HEK293 (cell line): ENCODE measurements around the gene LRRC74B.

ENCODE experiments used
- GFI1B ChIP-seq: fragments of 450-650 bp; formaldehyde crosslinking; IDR thresholded peaks from 2 replicates; pipeline ENCODE4 v1.5.1; 2016; ENCODE audit warnings: missing biosample characterization, missing genetic modification characterization
- GLIS1 ChIP-seq: fragments of 450-650 bp; formaldehyde crosslinking; IDR thresholded peaks from 2 replicates; pipeline ENCODE4 v1.5.1; 2016; ENCODE audit warnings: missing biosample characterization, missing genetic modification characterization
- KLF7 ChIP-seq: fragments of 450-650 bp; formaldehyde crosslinking; IDR thresholded peaks from 2 replicates; pipeline ENCODE4 v1.5.1; 2016; ENCODE audit warnings: missing biosample characterization, missing genetic modification characterization, borderline replicate concordance
- KLF8 ChIP-seq: fragments of 450-650 bp; formaldehyde crosslinking; IDR thresholded peaks from 2 replicates; pipeline ENCODE4 v1.5.1; 2016; ENCODE audit warnings: missing biosample characterization, missing genetic modification characterization
- SP2 ChIP-seq: fragments of 450-650 bp; formaldehyde crosslinking; IDR thresholded peaks from 2 replicates; pipeline ENCODE4 v1.5.1; 2016; ENCODE audit warnings: missing biosample characterization, missing genetic modification characterization
- ZFP41 ChIP-seq: fragments of 450-650 bp; formaldehyde crosslinking; IDR thresholded peaks from 2 replicates; pipeline ENCODE4 v1.5.1; 2016; ENCODE audit warnings: missing biosample characterization, missing genetic modification characterization, borderline replicate concordance
- ZFP69B ChIP-seq: fragments of 450-650 bp; formaldehyde crosslinking; IDR thresholded peaks from 2 replicates; pipeline ENCODE4 v1.5.1; 2016; ENCODE audit warnings: missing biosample characterization, missing genetic modification characterization
- ZNF10 ChIP-seq: fragments of 450-650 bp; formaldehyde crosslinking; IDR thresholded peaks from 2 replicates; pipeline ENCODE4 v1.5.1; 2017; ENCODE audit warnings: missing biosample characterization, missing genetic modification characterization
- ZNF174 ChIP-seq: fragments of 450-650 bp; formaldehyde crosslinking; IDR thresholded peaks from 2 replicates; pipeline ENCODE4 v1.5.0; 2017; ENCODE audit warnings: missing biosample characterization, mild to moderate bottlenecking, missing genetic modification characterization
- ZNF2 ChIP-seq: fragments of 450-650 bp; formaldehyde crosslinking; IDR thresholded peaks from 2 replicates; pipeline ENCODE4 v1.5.1; 2016; ENCODE audit warnings: missing biosample characterization, missing genetic modification characterization
- ZNF248 ChIP-seq: fragments of 450-650 bp; formaldehyde crosslinking; IDR thresholded peaks from 2 replicates; pipeline ENCODE4 v1.5.1; 2017; ENCODE audit warnings: missing biosample characterization, missing genetic modification characterization
- ZNF266 ChIP-seq: fragments of 450-650 bp; formaldehyde crosslinking; IDR thresholded peaks from 2 replicates; pipeline ENCODE4 v1.5.1; 2016; ENCODE audit warnings: missing biosample characterization, missing genetic modification characterization, low read depth
- ZNF274 ChIP-seq, 2 experiments: fragments of 200-500 bp in 1 of 2; fragments of 450-650 bp in 1 of 2; sonication (Bioruptor generic) in 1 of 2; formaldehyde crosslinking in 1 of 2; IDR thresholded peaks; 2 replicates each; pipeline versions ENCODE4 v1.5.1 to v1.6.1; 2014 to 2016; ENCODE audit warnings: borderline replicate concordance in 1 of 2, inconsistent platforms in 1 of 2, low read length in 1 of 2, missing biosample characterization in 1 of 2, missing genetic modification characterization in 1 of 2
- ZNF335 ChIP-seq: fragments of 450-650 bp; formaldehyde crosslinking; conservative IDR thresholded peaks from 2 replicates; pipeline ENCODE4 v1.5.1; 2016; ENCODE audit warnings: missing biosample characterization, missing genetic modification characterization
- ZNF37A ChIP-seq: fragments of 450-650 bp; IDR thresholded peaks from 2 replicates; pipeline ENCODE4 v1.5.1; 2018; ENCODE audit warnings: missing biosample characterization, missing genetic modification characterization
- ZNF416 ChIP-seq: fragments of 450-650 bp; formaldehyde crosslinking; IDR thresholded peaks from 2 replicates; pipeline ENCODE4 v1.5.1; 2016; ENCODE audit warnings: missing biosample characterization, missing genetic modification characterization
- ZNF600 ChIP-seq: fragments of 450-650 bp; formaldehyde crosslinking; IDR thresholded peaks from 2 replicates; pipeline ENCODE4 v1.5.1; 2016; ENCODE audit warnings: missing biosample characterization, missing genetic modification characterization
- ZNF610 ChIP-seq: fragments of 450-650 bp; formaldehyde crosslinking; IDR thresholded peaks from 2 replicates; pipeline ENCODE4 v1.5.1; 2016; ENCODE audit warnings: missing biosample characterization, missing genetic modification characterization, borderline replicate concordance
- ZNF624 ChIP-seq: fragments of 450-650 bp; formaldehyde crosslinking; IDR thresholded peaks from 2 replicates; pipeline ENCODE4 v1.5.1; 2017; ENCODE audit warnings: missing biosample characterization, missing genetic modification characterization
- ZNF785 ChIP-seq: fragments of 450-650 bp; formaldehyde crosslinking; IDR thresholded peaks from 2 replicates; pipeline ENCODE4 v1.5.1; 2016; ENCODE audit warnings: missing biosample characterization, missing genetic modification characterization
- TF ChIP-seq, protein P1 (sequence below): sonication (generic); formaldehyde crosslinking; IDR thresholded peaks from 2 replicates; pipeline ENCODE4 v1.8.1; 2022; ENCODE audit warnings: mild to moderate bottlenecking, moderate library complexity, missing genetic modification reagents
- TF ChIP-seq, protein P2 (sequence below): fragments of 450-650 bp; IDR thresholded peaks from 2 replicates; pipeline ENCODE4 v1.5.1; 2018; ENCODE audit warnings: missing biosample characterization, missing genetic modification characterization
- TF ChIP-seq, protein P3 (sequence below): fragments of 450-650 bp; formaldehyde crosslinking; IDR thresholded peaks from 2 replicates; pipeline ENCODE4; 2016; ENCODE audit warnings: missing biosample characterization, missing genetic modification characterization
- TF ChIP-seq, protein P4 (sequence below): fragments of 450-650 bp; formaldehyde crosslinking; IDR thresholded peaks from 2 replicates; pipeline ENCODE4 v1.5.1; 2017; ENCODE audit warnings: missing biosample characterization, missing genetic modification characterization
- TF ChIP-seq, protein P5 (sequence below): fragments of 450-650 bp; formaldehyde crosslinking; IDR thresholded peaks from 2 replicates; pipeline ENCODE4 v1.5.1; 2016; ENCODE audit warnings: missing biosample characterization, missing genetic modification characterization
- TF ChIP-seq, protein P6 (sequence below): fragments of 450-650 bp; formaldehyde crosslinking; IDR thresholded peaks from 2 replicates; pipeline ENCODE4 v1.5.1; 2016; ENCODE audit warnings: missing biosample characterization, missing genetic modification characterization
- TF ChIP-seq, protein P7 (sequence below): fragments of 450-650 bp; formaldehyde crosslinking; IDR thresholded peaks from 2 replicates; pipeline ENCODE4 v1.5.1; 2016; ENCODE audit warnings: missing biosample characterization, missing genetic modification characterization, borderline replicate concordance

Gene LRRC74B

DNA sequence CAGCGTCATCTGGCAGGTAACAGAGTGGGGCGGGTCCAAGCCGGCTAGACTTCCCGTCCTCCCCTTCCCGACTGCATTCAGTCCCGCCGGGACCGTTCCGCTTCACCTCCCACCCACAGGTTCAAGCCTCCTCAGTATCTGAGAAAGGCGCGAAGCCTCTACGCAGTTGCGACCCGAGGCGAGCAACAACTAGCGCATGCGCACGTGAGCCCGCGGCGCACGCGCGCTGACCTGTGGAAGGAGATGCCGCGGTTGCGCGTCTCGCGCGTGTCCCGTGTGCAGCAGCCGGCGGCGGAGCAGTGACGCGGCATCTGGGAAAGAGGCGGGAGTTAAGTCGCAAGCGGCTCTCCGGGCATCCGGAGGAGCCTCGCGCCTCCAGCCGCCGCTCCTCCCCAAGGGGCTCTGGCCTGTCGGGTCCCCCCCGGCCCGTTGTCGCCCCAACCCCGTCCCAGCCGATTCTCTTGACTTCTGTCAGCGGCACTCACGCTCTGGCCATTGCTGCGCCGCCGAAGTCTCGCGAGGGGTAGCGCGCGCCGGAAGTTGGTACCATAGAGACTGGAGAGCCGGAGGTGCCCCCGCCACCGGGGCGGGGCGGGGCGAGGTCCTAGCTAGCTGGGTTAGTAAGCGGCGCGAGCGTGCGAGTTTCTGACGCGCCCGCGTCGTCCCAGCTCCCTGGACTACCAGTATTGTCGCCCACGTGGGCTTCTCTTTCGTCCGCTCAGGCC is 44.0 kb upstream of the LRRC74B start, which contains the start of gene THAP7 (continued):
- TF ChIP-seq, protein P1, sequence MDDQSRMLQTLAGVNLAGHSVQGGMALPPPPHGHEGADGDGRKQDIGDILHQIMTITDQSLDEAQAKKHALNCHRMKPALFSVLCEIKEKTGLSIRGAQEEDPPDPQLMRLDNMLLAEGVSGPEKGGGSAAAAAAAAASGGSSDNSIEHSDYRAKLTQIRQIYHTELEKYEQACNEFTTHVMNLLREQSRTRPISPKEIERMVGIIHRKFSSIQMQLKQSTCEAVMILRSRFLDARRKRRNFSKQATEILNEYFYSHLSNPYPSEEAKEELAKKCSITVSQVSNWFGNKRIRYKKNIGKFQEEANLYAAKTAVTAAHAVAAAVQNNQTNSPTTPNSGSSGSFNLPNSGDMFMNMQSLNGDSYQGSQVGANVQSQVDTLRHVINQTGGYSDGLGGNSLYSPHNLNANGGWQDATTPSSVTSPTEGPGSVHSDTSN (CRISPR knock-in tag), result peak; percentile 68
- TF ChIP-seq ZFP41 (tag by site-specific recombination) (no peak), ZNF274 (IDR thresholded peaks at IDR 0.05; ENCODE audit: low read length) (no peak), ZNF274 (tag by site-specific recombination; IDR thresholded peaks at IDR 0.05; ENCODE audit: borderline replicate concordance) (no peak), ZNF624 (tag by site-specific recombination) (no peak), GFI1B (no peak), ZNF10 (no peak), ZNF248 (tag by site-specific recombination) (no peak), KLF7 (peak; percentile 80; the same call in 1 of the 2 replicates), SP2 (tag by site-specific recombination) (peak; percentile 78), ZNF37A (tag by site-specific recombination) (no peak), ZNF785 (tag by site-specific recombination) (peak; percentile 79; the same call in 1 of the 2 replicates), ZNF600 (peak; percentile 38; the same call in 1 of the 2 replicates), ZNF2 (tag by site-specific recombination) (no peak), ZNF174 (no peak), ZNF416 (no peak), GLIS1 (tag by site-specific recombination) (no peak), ZNF610 (tag by site-specific recombination) (peak; percentile 60; the same call in 1 of the 2 replicates), KLF8 (tag by site-specific recombination) (peak; percentile 93), ZNF266 (no peak), ZFP69B (tag by site-specific recombination) (0 out of 2 replicates have a peak, but pooled peaks have one; percentile 6), ZNF335 (tag by site-specific recombination) (0 out of 2 replicates have a peak, but pooled peaks have one; percentile 8)
- TF ChIP-seq, protein P2, sequence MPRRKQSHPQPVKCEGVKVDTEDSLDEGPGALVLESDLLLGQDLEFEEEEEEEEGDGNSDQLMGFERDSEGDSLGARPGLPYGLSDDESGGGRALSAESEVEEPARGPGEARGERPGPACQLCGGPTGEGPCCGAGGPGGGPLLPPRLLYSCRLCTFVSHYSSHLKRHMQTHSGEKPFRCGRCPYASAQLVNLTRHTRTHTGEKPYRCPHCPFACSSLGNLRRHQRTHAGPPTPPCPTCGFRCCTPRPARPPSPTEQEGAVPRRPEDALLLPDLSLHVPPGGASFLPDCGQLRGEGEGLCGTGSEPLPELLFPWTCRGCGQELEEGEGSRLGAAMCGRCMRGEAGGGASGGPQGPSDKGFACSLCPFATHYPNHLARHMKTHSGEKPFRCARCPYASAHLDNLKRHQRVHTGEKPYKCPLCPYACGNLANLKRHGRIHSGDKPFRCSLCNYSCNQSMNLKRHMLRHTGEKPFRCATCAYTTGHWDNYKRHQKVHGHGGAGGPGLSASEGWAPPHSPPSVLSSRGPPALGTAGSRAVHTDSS (tag by site-specific recombination), result no peak
- TF ChIP-seq, protein P3, sequence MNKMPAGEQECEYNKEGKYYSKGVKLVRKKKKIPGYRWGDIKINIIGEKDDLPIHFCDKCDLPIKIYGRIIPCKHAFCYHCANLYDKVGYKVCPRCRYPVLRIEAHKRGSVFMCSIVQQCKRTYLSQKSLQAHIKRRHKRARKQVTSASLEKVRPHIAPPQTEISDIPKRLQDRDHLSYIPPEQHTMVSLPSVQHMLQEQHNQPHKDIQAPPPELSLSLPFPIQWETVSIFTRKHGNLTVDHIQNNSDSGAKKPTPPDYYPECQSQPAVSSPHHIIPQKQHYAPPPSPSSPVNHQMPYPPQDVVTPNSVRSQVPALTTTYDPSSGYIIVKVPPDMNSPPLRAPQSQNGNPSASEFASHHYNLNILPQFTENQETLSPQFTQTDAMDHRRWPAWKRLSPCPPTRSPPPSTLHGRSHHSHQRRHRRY, result no peak
- TF ChIP-seq, protein P4, sequence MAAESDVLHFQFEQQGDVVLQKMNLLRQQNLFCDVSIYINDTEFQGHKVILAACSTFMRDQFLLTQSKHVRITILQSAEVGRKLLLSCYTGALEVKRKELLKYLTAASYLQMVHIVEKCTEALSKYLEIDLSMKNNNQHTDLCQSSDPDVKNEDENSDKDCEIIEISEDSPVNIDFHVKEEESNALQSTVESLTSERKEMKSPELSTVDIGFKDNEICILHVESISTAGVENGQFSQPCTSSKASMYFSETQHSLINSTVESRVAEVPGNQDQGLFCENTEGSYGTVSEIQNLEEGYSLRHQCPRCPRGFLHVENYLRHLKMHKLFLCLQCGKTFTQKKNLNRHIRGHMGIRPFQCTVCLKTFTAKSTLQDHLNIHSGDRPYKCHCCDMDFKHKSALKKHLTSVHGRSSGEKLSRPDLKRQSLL (tag by site-specific recombination), result no peak; the same call in 1 of the 2 replicates
- TF ChIP-seq, protein P5, sequence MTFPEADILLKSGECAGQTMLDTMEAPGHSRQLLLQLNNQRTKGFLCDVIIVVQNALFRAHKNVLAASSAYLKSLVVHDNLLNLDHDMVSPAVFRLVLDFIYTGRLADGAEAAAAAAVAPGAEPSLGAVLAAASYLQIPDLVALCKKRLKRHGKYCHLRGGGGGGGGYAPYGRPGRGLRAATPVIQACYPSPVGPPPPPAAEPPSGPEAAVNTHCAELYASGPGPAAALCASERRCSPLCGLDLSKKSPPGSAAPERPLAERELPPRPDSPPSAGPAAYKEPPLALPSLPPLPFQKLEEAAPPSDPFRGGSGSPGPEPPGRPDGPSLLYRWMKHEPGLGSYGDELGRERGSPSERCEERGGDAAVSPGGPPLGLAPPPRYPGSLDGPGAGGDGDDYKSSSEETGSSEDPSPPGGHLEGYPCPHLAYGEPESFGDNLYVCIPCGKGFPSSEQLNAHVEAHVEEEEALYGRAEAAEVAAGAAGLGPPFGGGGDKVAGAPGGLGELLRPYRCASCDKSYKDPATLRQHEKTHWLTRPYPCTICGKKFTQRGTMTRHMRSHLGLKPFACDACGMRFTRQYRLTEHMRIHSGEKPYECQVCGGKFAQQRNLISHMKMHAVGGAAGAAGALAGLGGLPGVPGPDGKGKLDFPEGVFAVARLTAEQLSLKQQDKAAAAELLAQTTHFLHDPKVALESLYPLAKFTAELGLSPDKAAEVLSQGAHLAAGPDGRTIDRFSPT (tag by site-specific recombination), result peak; percentile 97
- TF ChIP-seq, protein P6, sequence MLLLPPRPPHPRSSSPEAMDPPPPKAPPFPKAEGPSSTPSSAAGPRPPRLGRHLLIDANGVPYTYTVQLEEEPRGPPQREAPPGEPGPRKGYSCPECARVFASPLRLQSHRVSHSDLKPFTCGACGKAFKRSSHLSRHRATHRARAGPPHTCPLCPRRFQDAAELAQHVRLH, result peak; percentile 55; the same call in 1 of the 2 replicates
- TF ChIP-seq, protein P7, sequence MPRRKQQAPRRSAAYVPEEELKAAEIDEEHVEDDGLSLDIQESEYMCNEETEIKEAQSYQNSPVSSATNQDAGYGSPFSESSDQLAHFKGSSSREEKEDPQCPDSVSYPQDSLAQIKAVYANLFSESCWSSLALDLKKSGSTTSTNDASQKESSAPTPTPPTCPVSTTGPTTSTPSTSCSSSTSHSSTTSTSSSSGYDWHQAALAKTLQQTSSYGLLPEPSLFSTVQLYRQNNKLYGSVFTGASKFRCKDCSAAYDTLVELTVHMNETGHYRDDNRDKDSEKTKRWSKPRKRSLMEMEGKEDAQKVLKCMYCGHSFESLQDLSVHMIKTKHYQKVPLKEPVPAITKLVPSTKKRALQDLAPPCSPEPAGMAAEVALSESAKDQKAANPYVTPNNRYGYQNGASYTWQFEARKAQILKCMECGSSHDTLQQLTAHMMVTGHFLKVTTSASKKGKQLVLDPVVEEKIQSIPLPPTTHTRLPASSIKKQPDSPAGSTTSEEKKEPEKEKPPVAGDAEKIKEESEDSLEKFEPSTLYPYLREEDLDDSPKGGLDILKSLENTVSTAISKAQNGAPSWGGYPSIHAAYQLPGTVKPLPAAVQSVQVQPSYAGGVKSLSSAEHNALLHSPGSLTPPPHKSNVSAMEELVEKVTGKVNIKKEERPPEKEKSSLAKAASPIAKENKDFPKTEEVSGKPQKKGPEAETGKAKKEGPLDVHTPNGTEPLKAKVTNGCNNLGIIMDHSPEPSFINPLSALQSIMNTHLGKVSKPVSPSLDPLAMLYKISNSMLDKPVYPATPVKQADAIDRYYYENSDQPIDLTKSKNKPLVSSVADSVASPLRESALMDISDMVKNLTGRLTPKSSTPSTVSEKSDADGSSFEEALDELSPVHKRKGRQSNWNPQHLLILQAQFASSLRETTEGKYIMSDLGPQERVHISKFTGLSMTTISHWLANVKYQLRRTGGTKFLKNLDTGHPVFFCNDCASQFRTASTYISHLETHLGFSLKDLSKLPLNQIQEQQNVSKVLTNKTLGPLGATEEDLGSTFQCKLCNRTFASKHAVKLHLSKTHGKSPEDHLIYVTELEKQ, result no peak; the same call in 1 of the 2 replicates
